HFFc6 (cell line): Measurements from ENCODE around the gene GASK1B. TPM values are rescaled to one million over a fixed set of nuclear protein-coding genes. Genes with fewer than 3 reads are reported as not detected.

Experiments used
- DNase-seq: peaks from one replicate; pipeline ENCODE4 v3.0.0-alpha.2; 2018
- H3K27ac Mint-ChIP-seq: 2 replicates; pipeline ENCODE4 v1.8.0; 2020; ENCODE audit warnings: mild to moderate bottlenecking, mixed read lengths
- H3K27me3 Mint-ChIP-seq: 2 replicates; pipeline ENCODE4 v1.8.0; 2021; ENCODE audit warnings: mild to moderate bottlenecking, moderate library complexity, mixed read lengths; ENCODE audit not compliant: insufficient read depth
- H3K36me3 Mint-ChIP-seq: 2 replicates; pipeline ENCODE4 v1.8.0; 2021; ENCODE audit warnings: low read depth, mixed read lengths
- H3K4me1 Mint-ChIP-seq: 2 replicates; pipeline ENCODE4 v1.8.0; 2020; ENCODE audit warnings: low read depth, mixed read lengths
- H3K4me3 Mint-ChIP-seq: 2 replicates; pipeline ENCODE4 v1.8.0; 2020; ENCODE audit warnings: mild to moderate bottlenecking, moderate library complexity, mixed read lengths
- H3K9me3 Mint-ChIP-seq: 2 replicates; pipeline ENCODE4 v1.8.0; 2020; ENCODE audit warnings: mild to moderate bottlenecking, mixed read lengths
- total RNA-seq, 6 experiments: library from RNA; stranded (reverse); fragmentation: NEBNext Ultra II Directional; extraction: Animal tissue kit (Norgen Biotek cat#: 25700); gene quantifications; 2 replicates in 1 of 6; 3 replicates in 5 of 6; pipeline ENCODE4 v1.2.3, GENCODE V29; 2021
- TF ChIP-seq, protein P1 (sequence below): fragments of 200-600 bp; sonication (generic); IDR thresholded peaks from 2 replicates; pipeline ENCODE4 v1.5.0; 2021; ENCODE audit warnings: antibody characterized with exemption, mild to moderate bottlenecking

Gene GASK1B
- total RNA-seq, 6 experiments from 2014 or later = 1.7 to 8.5 (median 6.9) TPM

- Mint-ChIP-seq H3K4me1 (no peaks in the 10 kb centered on the region), H3K9me3 (no peaks in the 10 kb centered on the region), H3K27ac (no peak overlapping the region), H3K36me3 (no peaks in the 10 kb centered on the region), H3K27me3 (peaks cover 11% of the 10 kb centered on the region), H3K4me3 (no peak overlapping the region)
- no peak for DNase-seq
- TF ChIP-seq, protein P1, sequence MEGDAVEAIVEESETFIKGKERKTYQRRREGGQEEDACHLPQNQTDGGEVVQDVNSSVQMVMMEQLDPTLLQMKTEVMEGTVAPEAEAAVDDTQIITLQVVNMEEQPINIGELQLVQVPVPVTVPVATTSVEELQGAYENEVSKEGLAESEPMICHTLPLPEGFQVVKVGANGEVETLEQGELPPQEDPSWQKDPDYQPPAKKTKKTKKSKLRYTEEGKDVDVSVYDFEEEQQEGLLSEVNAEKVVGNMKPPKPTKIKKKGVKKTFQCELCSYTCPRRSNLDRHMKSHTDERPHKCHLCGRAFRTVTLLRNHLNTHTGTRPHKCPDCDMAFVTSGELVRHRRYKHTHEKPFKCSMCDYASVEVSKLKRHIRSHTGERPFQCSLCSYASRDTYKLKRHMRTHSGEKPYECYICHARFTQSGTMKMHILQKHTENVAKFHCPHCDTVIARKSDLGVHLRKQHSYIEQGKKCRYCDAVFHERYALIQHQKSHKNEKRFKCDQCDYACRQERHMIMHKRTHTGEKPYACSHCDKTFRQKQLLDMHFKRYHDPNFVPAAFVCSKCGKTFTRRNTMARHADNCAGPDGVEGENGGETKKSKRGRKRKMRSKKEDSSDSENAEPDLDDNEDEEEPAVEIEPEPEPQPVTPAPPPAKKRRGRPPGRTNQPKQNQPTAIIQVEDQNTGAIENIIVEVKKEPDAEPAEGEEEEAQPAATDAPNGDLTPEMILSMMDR = no peak
Observed at GRCh38 chr4:158202481-158202880, 29.7 kb upstream of the GASK1B start.

DNA sequence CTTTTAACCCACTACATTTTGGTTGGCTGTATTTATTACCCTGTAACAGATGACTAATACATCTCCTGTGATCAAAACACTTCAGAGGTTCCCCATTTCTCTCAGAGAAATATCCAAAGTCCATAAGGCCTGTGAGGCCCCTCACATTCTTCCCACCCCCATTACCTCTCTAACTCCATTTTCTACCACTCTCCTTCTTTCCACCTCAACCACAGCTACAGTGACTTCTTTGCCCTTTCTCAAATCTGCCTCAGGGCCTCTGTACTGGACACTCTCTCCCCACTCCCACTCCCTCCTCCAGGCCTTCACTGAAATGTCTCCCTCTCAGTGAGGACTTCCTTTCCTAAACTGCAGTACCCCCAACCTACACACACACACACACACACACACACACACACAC is 29.1 kb upstream of the GASK1B start:
- Mint-ChIP-seq H3K4me3 (no peak overlapping the region), H3K27me3 (peaks cover 11% of the 10 kb centered on the region), H3K27ac (no peak overlapping the region), H3K36me3 (no peaks in the 10 kb centered on the region), H3K9me3 (no peaks in the 10 kb centered on the region), H3K4me1 (no peaks in the 10 kb centered on the region)
- no peak for DNase-seq
- TF ChIP-seq, protein P1 = no peak

DNA sequence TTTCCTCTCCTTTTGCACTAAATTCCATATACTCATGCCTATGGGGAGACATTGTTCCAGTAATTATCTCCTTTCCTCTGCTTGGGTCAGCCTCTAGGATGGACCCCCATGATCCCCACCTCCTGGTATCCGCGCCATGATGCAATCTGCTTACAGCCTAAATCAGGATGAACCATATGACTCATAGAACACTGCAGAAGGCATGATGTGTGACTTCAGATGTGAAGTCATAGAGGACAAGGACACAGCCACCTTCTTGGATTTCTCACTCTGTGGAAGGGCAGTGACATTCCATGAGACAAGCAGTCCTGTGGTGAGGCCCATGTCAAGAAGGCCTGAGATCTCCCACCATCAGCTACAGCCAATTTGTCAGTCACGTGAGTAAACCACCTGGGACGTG is 28.5 kb upstream of the GASK1B start:
- Mint-ChIP-seq H3K4me3 (no peak overlapping the region), H3K9me3 (no peaks in the 10 kb centered on the region), H3K27ac (no peak overlapping the region), H3K36me3 (no peaks in the 10 kb centered on the region), H3K27me3 (peaks cover 11% of the 10 kb centered on the region), H3K4me1 (no peaks in the 10 kb centered on the region)
- TF ChIP-seq, protein P1 = no peak
- no peak for DNase-seq

DNA sequence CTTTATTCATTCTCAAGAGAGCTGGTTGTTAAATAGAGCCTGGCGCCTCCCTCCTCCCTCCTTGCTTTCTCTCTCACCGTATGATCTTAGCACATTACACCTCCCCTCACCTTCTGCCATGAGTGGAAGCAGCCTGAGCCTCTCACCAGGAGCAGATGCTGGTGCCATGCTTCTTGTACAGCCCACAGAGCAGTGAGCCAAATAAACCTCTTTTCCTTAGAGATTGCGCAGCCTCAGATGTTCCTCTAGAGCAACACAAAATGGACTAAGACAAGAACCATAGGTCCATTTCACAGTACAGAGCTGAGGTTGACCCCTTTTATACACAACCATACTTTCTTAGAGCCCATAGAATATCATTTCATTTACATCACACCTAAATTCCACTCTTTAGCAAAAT is 27.4 kb upstream of the GASK1B start:
- Mint-ChIP-seq H3K36me3 (no peaks in the 10 kb centered on the region), H3K27me3 (peaks cover 12% of the 10 kb centered on the region), H3K9me3 (no peaks in the 10 kb centered on the region), H3K27ac (no peak overlapping the region), H3K4me1 (no peaks in the 10 kb centered on the region), H3K4me3 (no peak overlapping the region)
- no peak for DNase-seq
- TF ChIP-seq, protein P1 = no peak

- TF ChIP-seq, protein P1 = no peak
- Mint-ChIP-seq H3K36me3 (no peaks in the 10 kb centered on the region), H3K9me3 (no peaks in the 10 kb centered on the region), H3K4me3 (no peak overlapping the region), H3K4me1 (no peaks in the 10 kb centered on the region; the same call in 1 of the 2 replicates), H3K27ac (no peak overlapping the region), H3K27me3 (peaks cover 15% of the 10 kb centered on the region)
- no peak for DNase-seq
Observed at GRCh38 chr4:158197194-158197776, 24.5 kb upstream of the GASK1B start.
